HG02678 (cell line): ENCODE data around the gene RNF31.

Experiments used
- ATAC-seq: cut with Tn5 transposase; IDR thresholded peaks from one replicate; pipeline ENCODE4 v1.9.1; 2021; ENCODE audit warnings: mild to moderate bottlenecking, moderate library complexity; ENCODE audit not compliant: unreplicated experiment

The RNF31 gene

GRCh38 chr14:24159777-24160498, 12.6 kb downstream of the RNF31 start:
- no peak for ATAC-seq

- ATAC-seq, result no peak
Measured at GRCh38 chr14:24160499-24160849, 13.2 kb downstream of the RNF31 start.

GRCh38 chr14:24160850-24161804, 13.8 kb downstream of the RNF31 start, which contains the start of gene IRF9:
IRF9 (plus strand) TSS chr14:24161265; CDS start chr14:24162145, 880 bp downstream.
- ATAC-seq, result peak; percentile 82

GRCh38 chr14:24162093-24162492, 14.8 kb downstream of the RNF31 start:
- no peak for ATAC-seq

- no peak for ATAC-seq
Measured at GRCh38 chr14:24164518-24164991, 17.3 kb downstream of the RNF31 start.

- ATAC-seq, result no peak
Measured at GRCh38 chr14:24165785-24166184, 18.5 kb downstream of the RNF31 start.

GRCh38 chr14:24167469-24168114, 20.3 kb downstream of the RNF31 start:
- no peak for ATAC-seq

- peak; percentile 84 for ATAC-seq
Measured at GRCh38 chr14:24171422-24172260, 24.3 kb downstream of the RNF31 start, which contains the start of gene REC8. REC8 (plus strand) TSS chr14:24172080; CDS start chr14:24172553, 473 bp downstream.

- ATAC-seq, result no peak
Measured at GRCh38 chr14:24172261-24172860, 25.1 kb downstream of the RNF31 start.

- no peak for ATAC-seq
Measured at GRCh38 chr14:24172871-24173281, 25.6 kb downstream of the RNF31 start.

GRCh38 chr14:24176599-24176998, 29.3 kb downstream of the RNF31 start:
- no peak for ATAC-seq

GRCh38 chr14:24177041-24177825, 29.9 kb downstream of the RNF31 start:
- no peak for ATAC-seq

GRCh38 chr14:24177891-24178290, 30.6 kb downstream of the RNF31 start:
- no peak for ATAC-seq

- no peak for ATAC-seq
Measured at GRCh38 chr14:24178399-24179178, 31.3 kb downstream of the RNF31 start.

GRCh38 chr14:24179294-24179960, 32.1 kb downstream of the RNF31 start:
- ATAC-seq, result no peak

- ATAC-seq, result no peak
Measured at GRCh38 chr14:24179961-24180796, 32.9 kb downstream of the RNF31 start.
